ENCODE data around the gene CYP4B1. TPM values are rescaled to one million over a fixed set of nuclear protein-coding genes. Genes with fewer than 3 reads are reported as not detected.

The CYP4B1 gene
- total RNA-seq, 1 experiment from 2014 or later = 0.30 TPM

- TF ChIP-seq, protein P1, sequence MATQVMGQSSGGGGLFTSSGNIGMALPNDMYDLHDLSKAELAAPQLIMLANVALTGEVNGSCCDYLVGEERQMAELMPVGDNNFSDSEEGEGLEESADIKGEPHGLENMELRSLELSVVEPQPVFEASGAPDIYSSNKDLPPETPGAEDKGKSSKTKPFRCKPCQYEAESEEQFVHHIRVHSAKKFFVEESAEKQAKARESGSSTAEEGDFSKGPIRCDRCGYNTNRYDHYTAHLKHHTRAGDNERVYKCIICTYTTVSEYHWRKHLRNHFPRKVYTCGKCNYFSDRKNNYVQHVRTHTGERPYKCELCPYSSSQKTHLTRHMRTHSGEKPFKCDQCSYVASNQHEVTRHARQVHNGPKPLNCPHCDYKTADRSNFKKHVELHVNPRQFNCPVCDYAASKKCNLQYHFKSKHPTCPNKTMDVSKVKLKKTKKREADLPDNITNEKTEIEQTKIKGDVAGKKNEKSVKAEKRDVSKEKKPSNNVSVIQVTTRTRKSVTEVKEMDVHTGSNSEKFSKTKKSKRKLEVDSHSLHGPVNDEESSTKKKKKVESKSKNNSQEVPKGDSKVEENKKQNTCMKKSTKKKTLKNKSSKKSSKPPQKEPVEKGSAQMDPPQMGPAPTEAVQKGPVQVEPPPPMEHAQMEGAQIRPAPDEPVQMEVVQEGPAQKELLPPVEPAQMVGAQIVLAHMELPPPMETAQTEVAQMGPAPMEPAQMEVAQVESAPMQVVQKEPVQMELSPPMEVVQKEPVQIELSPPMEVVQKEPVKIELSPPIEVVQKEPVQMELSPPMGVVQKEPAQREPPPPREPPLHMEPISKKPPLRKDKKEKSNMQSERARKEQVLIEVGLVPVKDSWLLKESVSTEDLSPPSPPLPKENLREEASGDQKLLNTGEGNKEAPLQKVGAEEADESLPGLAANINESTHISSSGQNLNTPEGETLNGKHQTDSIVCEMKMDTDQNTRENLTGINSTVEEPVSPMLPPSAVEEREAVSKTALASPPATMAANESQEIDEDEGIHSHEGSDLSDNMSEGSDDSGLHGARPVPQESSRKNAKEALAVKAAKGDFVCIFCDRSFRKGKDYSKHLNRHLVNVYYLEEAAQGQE (IDR thresholded peaks at IDR 0.05; ENCODE audit: low read depth) = no peak
- no peak for TF ChIP-seq EZH2phosphoT487 (IDR thresholded peaks at IDR 0.05; ENCODE audit: borderline replicate concordance)
- TF ChIP-seq RAD21 (IDR thresholded peaks at IDR 0.05; ENCODE audit: low read depth) = no peak
- TF ChIP-seq FOSL1 (IDR thresholded peaks at IDR 0.05; ENCODE audit: low read depth) = no peak
- no peak for TF ChIP-seq SIN3A (IDR thresholded peaks at IDR 0.05; ENCODE audit: low read depth)
These were observed 34.4 kb upstream of the CYP4B1 start (continued) for GRCh38 chr1:46764402-46764801.

GRCh38 chr1:46767649-46768282, 31.1 kb upstream of the CYP4B1 start:
- H3K36me3 ChIP-seq (ENCODE audit: control insufficient read depth in 1 of 2, insufficient read depth in 2 of 2, low read length in 2 of 2) = no peaks in the 10 kb centered on the region
- H3K9me2 ChIP-seq (ENCODE audit: insufficient read depth) = 0 out of 2 replicates have a peak, but pooled peaks cover 3% of the 10 kb centered on the region
- H3K4me2 ChIP-seq (ENCODE audit: low read length) = no peak overlapping the region
- ChIA-PET CTCF (no interaction called here), POLR2A (no interaction called here), RAD21 (ENCODE audit: low non-redundant PET in 1 of 2, low total read pairs in 2 of 2, uncharacterized antibody in 2 of 2, unreplicated experiment in 2 of 2) (no interaction called here)
- no peak overlapping the region for H3K9ac ChIP-seq (ENCODE audit: low read length)
- H3K4me1 ChIP-seq (ENCODE audit: control insufficient read depth in 1 of 2, insufficient read depth in 2 of 2, low read length in 2 of 2) = no peaks in the 10 kb centered on the region
- ATAC-seq (no peak), DNase-seq (ENCODE audit: low read depth, low spot score) (no peak)
- no peak overlapping the region for H3K27ac ChIP-seq (ENCODE audit: low read depth, low read length)
- intact Hi-C loops (cut with micrococcal nuclease) = no loop called here
- BruUV-seq (replicated peaks) = no TSS peak
- H4K20me1 ChIP-seq (ENCODE audit: insufficient read depth) = no peaks in the 10 kb centered on the region
- H3K4me3 ChIP-seq (replicated peaks in 1 of 2; ENCODE audit: low read depth in 1 of 2, low read length in 2 of 2) = no peak overlapping the region
- no peaks in the 10 kb centered on the region for H3K79me2 ChIP-seq (ENCODE audit: insufficient read depth, low read length)
- peaks cover 12% of the 10 kb centered on the region for H3K27me3 ChIP-seq (ENCODE audit: insufficient read depth, low read length)
- peaks cover 9 to 11% of the 10 kb centered on the region in 2 experiments; a peak in 2 of 4 replicates for H3K9me3 ChIP-seq (ENCODE audit: control insufficient read depth in 1 of 2, insufficient read depth in 1 of 2, low read depth in 1 of 2, low read length in 2 of 2)
- H2AFZ ChIP-seq (ENCODE audit: low read depth, low read length, poor library complexity, severe bottlenecking) = no peak overlapping the region
- TF ChIP-seq SIN3A (IDR thresholded peaks at IDR 0.05; ENCODE audit: low read depth) (no peak), RAD21 (IDR thresholded peaks at IDR 0.05; ENCODE audit: low read depth) (no peak), ZFX (IDR thresholded peaks at IDR 0.05) (no peak), ZBTB33 (IDR thresholded peaks at IDR 0.05; ENCODE audit: extremely low read depth, insufficient replicate concordance, low read length) (no peak), CBX3 (IDR thresholded peaks at IDR 0.05; ENCODE audit: low read depth) (no peak), POLR2AphosphoS5 (IDR thresholded peaks at IDR 0.05; ENCODE audit: low read depth, low read length) (no peak), POLR2A (IDR thresholded peaks at IDR 0.05; ENCODE audit: borderline replicate concordance, extremely low read depth, insufficient read depth, insufficient read length) (no peak), EZH2phosphoT487 (IDR thresholded peaks at IDR 0.05; ENCODE audit: borderline replicate concordance) (no peak), YY1 (IDR thresholded peaks at IDR 0.05; ENCODE audit: extremely low read depth, insufficient replicate concordance, low read depth, low read length) (no peak)
- TF ChIP-seq, protein P1 (IDR thresholded peaks at IDR 0.05; ENCODE audit: low read depth) = no peak
